Cerebellar nuclear complex (tissue), 1 donor: ENCODE results near the gene ECSCR.

Source experiments
- DNase-seq, 2 experiments: peaks; one replicate each; lab custom pipeline; 2025; lab: John Stamatoyannopoulos, UW

ECSCR gene

GRCh38 chr5:139474890-139475791 is 12.6 kb upstream of the ECSCR start:
- no peak for DNase-seq

GRCh38 chr5:139473565-139473964 is 11.0 kb upstream of the ECSCR start:
- no peak for DNase-seq

GRCh38 chr5:139473105-139473504 is 10.6 kb upstream of the ECSCR start:
- no peak for DNase-seq

- no peak for DNase-seq
These were observed 10.0 kb upstream of the ECSCR start for GRCh38 chr5:139472386-139473030.

GRCh38 chr5:139470821-139471300 is 8.3 kb upstream of the ECSCR start, which contains the start of gene SMIM33:
TSS of gene SMIM33 (plus strand) at chr5:139471004. CDS start at chr5:139471122, 118 bp downstream.
- no peak for DNase-seq

GRCh38 chr5:139468421-139468931 is 5.9 kb upstream of the ECSCR start:
- no peak for DNase-seq

- DNase-seq: no peak
These were observed 845 bp downstream of the ECSCR start for GRCh38 chr5:139461698-139462097.

- no peak for DNase-seq
These were observed 1.4 kb downstream of the ECSCR start for GRCh38 chr5:139461176-139461575.

GRCh38 chr5:139460455-139460854 is 2.1 kb downstream of the ECSCR start:
- DNase-seq: no peak

GRCh38 chr5:139459451-139459934 is 3.0 kb downstream of the ECSCR start:
- no peak for DNase-seq

- no peak for DNase-seq
These were observed 3.7 kb downstream of the ECSCR start for GRCh38 chr5:139458580-139459407.

GRCh38 chr5:139457653-139458306 is 4.8 kb downstream of the ECSCR start:
- DNase-seq: no peak

GRCh38 chr5:139457241-139457640 is 5.3 kb downstream of the ECSCR start:
- DNase-seq: no peak

- DNase-seq: no peak
These were observed 5.8 kb downstream of the ECSCR start for GRCh38 chr5:139456776-139457175.

GRCh38 chr5:139454568-139455290 is 7.8 kb downstream of the ECSCR start:
- no peak for DNase-seq

GRCh38 chr5:139453683-139454567 is 8.6 kb downstream of the ECSCR start:
- no peak for DNase-seq

GRCh38 chr5:139451878-139452660 is 10.5 kb downstream of the ECSCR start:
- DNase-seq: no peak

GRCh38 chr5:139451176-139451575 is 11.4 kb downstream of the ECSCR start:
- DNase-seq: no peak
